Measurements from ENCODE around the gene PIR.

PIR gene

DNA sequence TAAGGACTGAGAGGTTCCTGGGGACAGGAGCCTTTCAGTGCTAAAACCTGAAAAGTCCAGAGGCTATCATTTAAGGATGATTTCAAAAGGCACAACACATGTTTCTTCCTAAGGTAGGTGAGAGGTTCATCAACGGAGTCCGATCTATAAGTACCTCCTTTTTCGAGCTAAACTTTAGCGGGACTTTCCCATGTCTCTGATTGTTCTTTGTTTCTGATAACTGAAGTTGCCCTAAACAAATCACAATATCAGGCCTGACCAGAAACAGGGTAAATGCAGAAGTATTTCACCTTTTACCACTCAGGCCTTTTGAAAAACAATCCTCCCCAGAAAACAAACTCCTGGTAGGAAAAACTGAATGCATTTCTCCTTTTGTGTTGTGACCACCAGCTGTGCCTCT, 17.6 kb downstream of the PIR start:
- FAIRE-seq (peak; percentile 14), DNase-seq (ENCODE audit: insufficient read length) (no peak)
- no peak for TF ChIP-seq POLR2AphosphoS5 (IDR thresholded peaks at IDR 0.05; ENCODE audit: low read depth, low read length)
- TF ChIP-seq TAF1 (IDR thresholded peaks at IDR 0.05; ENCODE audit: borderline replicate concordance, low read depth, low read length): no peak
- TF ChIP-seq POLR2A (IDR thresholded peaks at IDR 0.05; ENCODE audit: low read depth, low read length): no peak

DNA sequence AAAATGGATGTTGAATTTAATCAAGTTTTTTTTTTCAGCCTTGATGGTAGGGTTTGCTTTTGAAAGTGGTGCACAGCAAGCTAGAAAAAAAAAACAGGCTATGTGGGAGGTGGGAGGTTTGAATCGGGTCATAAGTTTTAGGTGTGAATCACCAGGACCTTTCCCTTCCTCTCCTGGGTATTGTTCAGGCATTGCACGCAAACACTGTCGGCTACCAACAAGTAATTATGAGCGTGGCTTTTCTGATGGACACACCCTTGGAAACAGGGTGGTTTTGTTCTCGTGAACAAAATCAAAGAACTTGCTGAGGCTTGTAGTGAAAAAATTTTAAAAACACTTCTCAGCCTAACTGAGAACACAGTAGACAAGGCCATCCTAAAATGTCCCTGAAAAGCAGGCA, 18.1 kb downstream of the PIR start:
- DNase-seq (ENCODE audit: insufficient read length) (no peak), FAIRE-seq (no peak)
- TF ChIP-seq TAF1 (IDR thresholded peaks at IDR 0.05; ENCODE audit: borderline replicate concordance, low read depth, low read length) (no peak), POLR2A (IDR thresholded peaks at IDR 0.05; ENCODE audit: low read depth, low read length) (no peak), POLR2AphosphoS5 (IDR thresholded peaks at IDR 0.05; ENCODE audit: low read depth, low read length) (no peak)

DNA sequence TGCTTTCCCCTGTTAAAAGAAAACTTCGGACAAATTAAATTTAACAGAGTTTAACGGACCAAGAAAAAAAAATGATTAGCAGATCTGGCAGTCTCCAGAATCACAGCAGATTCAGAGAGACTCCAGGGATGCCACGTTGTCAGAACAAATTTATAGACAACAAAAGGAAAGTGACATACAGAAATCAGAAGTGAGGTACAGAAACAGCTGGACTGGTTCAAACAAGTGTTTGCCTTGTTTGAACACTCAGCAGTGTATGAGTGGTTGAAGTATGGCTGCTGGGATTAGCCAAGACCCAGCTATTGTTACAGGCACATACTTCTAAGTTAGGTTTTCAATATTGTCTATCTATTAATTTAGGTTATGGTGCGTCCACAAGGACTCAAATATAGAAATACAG, 19.1 kb downstream of the PIR start:
- DNase-seq (ENCODE audit: insufficient read length) (no peak), FAIRE-seq (no peak)
- TF ChIP-seq POLR2A (IDR thresholded peaks at IDR 0.05; ENCODE audit: low read depth, low read length) (no peak), TAF1 (IDR thresholded peaks at IDR 0.05; ENCODE audit: borderline replicate concordance, low read depth, low read length) (no peak), POLR2AphosphoS5 (IDR thresholded peaks at IDR 0.05; ENCODE audit: low read depth, low read length) (no peak)

DNA sequence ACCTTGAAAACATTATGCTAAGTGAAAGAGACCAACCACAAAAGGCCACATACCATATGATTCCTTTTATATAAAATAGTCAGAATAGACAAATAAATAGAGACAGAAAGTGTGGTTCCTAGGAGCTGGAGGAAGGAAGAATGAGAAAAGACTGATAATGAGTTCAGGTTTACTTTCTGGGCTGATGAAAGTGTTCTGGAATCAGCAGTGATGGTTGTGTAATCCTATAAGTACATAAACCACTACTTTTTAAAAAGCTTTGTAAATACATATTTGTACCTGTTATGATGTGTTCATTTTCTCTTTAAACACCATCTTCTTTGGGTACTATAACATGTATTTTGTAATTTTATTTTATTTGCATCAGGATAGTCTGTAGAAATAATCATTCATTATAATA, 20.6 kb downstream of the PIR start:
- TF ChIP-seq POLR2A (IDR thresholded peaks at IDR 0.05; ENCODE audit: low read depth, low read length): no peak
- no peak for TF ChIP-seq POLR2AphosphoS5 (IDR thresholded peaks at IDR 0.05; ENCODE audit: low read depth, low read length)
- TF ChIP-seq TAF1 (IDR thresholded peaks at IDR 0.05; ENCODE audit: borderline replicate concordance, low read depth, low read length): no peak
- DNase-seq (ENCODE audit: insufficient read length) (no peak), FAIRE-seq (no peak)

DNA sequence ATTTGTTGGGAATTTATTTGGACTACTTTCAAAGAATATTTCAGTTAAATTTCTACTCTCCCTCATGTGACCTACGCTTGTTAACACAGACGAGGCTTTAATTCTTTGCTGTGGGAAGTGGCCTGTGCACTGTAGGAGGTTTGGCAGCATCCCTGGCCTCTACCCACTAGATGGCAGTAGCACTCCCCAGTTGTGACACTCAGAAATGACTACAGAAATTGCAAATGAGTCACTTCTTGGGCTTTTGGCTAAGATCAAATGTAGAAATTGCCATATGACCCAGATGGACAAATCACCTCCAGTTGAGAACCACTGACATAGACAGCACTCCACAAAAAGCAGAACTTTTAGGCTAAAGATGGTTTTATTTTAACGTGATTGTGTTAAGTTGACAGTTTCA, 22.1 kb downstream of the PIR start:
- FAIRE-seq (peak; percentile 96), DNase-seq (ENCODE audit: insufficient read length) (peak; percentile 17)
- no peak for TF ChIP-seq POLR2A (IDR thresholded peaks at IDR 0.05; ENCODE audit: low read depth, low read length)
- TF ChIP-seq POLR2AphosphoS5 (IDR thresholded peaks at IDR 0.05; ENCODE audit: low read depth, low read length): no peak
- no peak for TF ChIP-seq TAF1 (IDR thresholded peaks at IDR 0.05; ENCODE audit: borderline replicate concordance, low read depth, low read length)

DNA sequence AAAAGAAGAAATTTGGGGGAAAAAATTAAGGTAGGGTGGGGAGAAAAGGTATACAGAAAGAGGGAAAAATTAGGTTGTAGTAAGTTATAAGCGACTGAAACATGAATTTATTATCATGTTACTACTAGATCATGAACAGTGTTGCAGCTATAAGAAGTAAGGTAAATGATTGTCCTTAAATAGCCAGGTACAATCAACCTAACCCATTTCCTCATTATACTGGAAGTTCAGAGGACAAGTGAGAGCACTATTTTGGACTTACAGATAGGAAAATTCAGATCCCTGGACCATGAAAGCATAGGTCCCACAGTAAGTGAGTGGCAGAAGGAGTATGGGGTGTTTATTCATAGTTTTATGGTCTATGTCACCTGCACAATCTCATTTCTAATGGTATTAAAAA, 23.5 kb downstream of the PIR start:
- TF ChIP-seq TAF1 (IDR thresholded peaks at IDR 0.05; ENCODE audit: borderline replicate concordance, low read depth, low read length) (no peak), POLR2A (IDR thresholded peaks at IDR 0.05; ENCODE audit: low read depth, low read length) (no peak), POLR2AphosphoS5 (IDR thresholded peaks at IDR 0.05; ENCODE audit: low read depth, low read length) (no peak)
- DNase-seq (ENCODE audit: insufficient read length) (no peak), FAIRE-seq (no peak)

DNA sequence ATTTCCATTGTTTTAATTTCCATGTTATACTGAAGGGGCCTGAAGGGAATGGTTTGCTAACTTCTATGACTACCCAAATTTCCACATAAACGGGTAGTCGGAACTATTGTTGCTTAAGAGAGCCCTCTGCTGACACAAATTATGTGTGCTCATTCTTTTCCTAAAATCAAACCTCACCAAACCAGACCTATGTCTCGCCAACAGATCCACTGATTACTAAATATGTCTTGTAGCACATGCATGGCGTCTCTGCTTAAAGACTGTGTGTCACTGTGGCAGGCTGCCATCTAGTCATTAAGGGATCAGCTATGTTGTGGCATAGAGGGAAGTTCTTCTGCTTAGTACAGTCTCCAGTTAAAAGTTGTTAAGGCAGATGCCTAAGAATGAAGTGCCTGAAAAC, 25.1 kb downstream of the PIR start:
- FAIRE-seq (peak; percentile 72), DNase-seq (ENCODE audit: insufficient read length) (no peak)
- TF ChIP-seq TAF1 (IDR thresholded peaks at IDR 0.05; ENCODE audit: borderline replicate concordance, low read depth, low read length) (no peak), POLR2AphosphoS5 (IDR thresholded peaks at IDR 0.05; ENCODE audit: low read depth, low read length) (no peak), POLR2A (IDR thresholded peaks at IDR 0.05; ENCODE audit: low read depth, low read length) (no peak)

DNA sequence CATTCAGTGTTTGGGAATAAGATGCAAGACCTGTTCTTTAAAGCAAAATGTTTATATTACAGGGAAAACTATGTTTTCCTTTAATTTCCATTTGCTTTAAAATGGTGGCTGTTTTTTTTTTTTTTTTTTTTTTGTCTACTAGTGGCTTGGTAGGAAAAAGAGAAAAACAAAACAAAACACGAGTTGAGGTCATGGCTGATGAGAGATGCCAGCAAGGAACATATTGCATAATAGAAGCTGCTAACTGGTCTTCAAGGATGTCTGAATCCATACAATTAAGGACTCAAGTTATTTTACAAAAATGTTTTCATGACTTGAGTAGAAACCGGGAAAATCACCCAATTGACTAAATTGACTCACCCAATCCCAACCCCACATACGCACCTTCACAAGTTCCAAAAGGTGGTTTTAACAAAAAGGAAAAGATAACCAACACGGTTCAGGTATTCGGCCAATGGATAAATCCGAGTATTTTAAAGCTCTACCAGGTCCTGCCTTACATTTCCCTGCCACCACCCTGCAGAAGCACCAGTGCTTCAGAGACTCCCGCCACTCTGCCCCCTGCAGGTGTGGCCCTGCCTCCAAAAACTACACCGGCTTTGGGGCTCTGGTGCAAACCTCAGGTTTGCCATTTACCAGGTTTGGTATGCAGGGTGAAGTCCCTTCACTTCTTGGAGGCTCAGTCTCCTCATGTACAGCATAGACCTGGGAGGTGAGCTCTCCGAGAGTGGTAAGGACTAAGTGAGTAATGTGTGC, 27.1 kb downstream of the PIR start:
- FAIRE-seq (no peak), DNase-seq (ENCODE audit: insufficient read length) (no peak)
- TF ChIP-seq POLR2AphosphoS5 (IDR thresholded peaks at IDR 0.05; ENCODE audit: low read depth, low read length) (no peak), TAF1 (IDR thresholded peaks at IDR 0.05; ENCODE audit: borderline replicate concordance, low read depth, low read length) (no peak), POLR2A (IDR thresholded peaks at IDR 0.05; ENCODE audit: low read depth, low read length) (no peak)

DNA sequence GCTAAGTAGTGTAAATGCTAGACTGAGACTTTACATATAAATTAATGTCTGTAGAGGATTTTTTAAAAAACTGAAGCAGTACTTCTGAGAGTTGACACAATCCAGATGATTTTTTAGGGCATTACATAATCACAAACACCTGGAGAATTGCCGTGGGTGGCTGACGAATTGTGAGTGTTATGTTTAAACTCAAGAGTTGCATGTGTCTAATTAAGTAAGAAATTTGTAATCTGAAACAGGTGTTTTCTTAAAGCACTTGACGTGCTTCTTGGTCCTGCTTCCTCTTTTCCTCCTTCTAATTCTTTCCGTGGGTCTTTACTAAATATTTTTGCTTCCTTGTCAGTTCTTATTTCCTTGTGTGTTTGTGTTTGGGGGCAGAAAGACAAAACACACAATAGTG, 27.8 kb downstream of the PIR start:
- no peak for TF ChIP-seq POLR2AphosphoS5 (IDR thresholded peaks at IDR 0.05; ENCODE audit: low read depth, low read length)
- no peak for TF ChIP-seq POLR2A (IDR thresholded peaks at IDR 0.05; ENCODE audit: low read depth, low read length)
- no peak for TF ChIP-seq TAF1 (IDR thresholded peaks at IDR 0.05; ENCODE audit: borderline replicate concordance, low read depth, low read length)
- no peak for FAIRE-seq
- DNase-seq (ENCODE audit: insufficient read length): no peak

DNA sequence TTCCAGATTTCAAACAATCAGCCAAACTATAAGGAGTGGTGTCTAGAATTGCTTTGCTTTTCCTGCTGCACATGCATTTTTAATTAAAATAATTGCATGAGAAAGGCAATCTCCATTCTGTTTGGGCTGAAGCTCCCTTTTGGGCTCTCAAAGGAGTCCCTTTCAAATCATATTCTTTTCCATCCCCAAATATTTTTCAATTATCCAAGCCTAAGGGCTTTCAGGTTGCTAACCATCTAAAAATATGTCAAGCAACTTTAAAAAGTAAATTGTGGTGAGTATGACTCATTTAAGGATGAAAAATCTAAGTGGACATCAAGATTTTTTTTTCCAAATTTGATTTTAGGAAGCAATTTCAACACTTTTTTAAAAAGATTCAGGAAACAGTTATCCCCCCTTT, 28.4 kb downstream of the PIR start:
- TF ChIP-seq POLR2AphosphoS5 (IDR thresholded peaks at IDR 0.05; ENCODE audit: low read depth, low read length): no peak
- no peak for TF ChIP-seq POLR2A (IDR thresholded peaks at IDR 0.05; ENCODE audit: low read depth, low read length)
- no peak for TF ChIP-seq TAF1 (IDR thresholded peaks at IDR 0.05; ENCODE audit: borderline replicate concordance, low read depth, low read length)
- DNase-seq (ENCODE audit: insufficient read length): no peak
- peak; percentile 78 for FAIRE-seq

DNA sequence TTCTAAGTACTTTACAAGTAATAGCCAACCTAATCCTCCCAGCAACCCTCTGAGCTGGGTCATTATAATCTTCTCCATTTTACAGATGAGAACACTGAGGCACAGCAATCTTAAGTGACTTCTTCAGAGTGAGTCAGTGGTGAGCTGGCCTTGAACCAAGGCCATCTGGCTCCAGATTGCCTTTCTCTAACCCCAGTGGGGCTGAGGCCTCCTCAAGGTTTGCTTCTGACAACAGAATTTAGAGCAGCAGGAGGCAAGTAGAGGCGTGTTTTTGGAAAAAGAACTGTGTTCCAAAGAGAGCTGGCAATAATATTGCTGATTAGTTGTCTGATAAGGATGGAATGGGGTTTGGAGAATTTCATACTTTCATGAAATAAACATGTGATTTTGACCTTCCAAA, 41.2 kb downstream of the PIR start:
- DNase-seq (ENCODE audit: insufficient read length): no peak
- FAIRE-seq: no peak
- TF ChIP-seq POLR2AphosphoS5 (IDR thresholded peaks at IDR 0.05; ENCODE audit: low read depth, low read length) (no peak), TAF1 (IDR thresholded peaks at IDR 0.05; ENCODE audit: borderline replicate concordance, low read depth, low read length) (no peak), POLR2A (IDR thresholded peaks at IDR 0.05; ENCODE audit: low read depth, low read length) (no peak)

DNA sequence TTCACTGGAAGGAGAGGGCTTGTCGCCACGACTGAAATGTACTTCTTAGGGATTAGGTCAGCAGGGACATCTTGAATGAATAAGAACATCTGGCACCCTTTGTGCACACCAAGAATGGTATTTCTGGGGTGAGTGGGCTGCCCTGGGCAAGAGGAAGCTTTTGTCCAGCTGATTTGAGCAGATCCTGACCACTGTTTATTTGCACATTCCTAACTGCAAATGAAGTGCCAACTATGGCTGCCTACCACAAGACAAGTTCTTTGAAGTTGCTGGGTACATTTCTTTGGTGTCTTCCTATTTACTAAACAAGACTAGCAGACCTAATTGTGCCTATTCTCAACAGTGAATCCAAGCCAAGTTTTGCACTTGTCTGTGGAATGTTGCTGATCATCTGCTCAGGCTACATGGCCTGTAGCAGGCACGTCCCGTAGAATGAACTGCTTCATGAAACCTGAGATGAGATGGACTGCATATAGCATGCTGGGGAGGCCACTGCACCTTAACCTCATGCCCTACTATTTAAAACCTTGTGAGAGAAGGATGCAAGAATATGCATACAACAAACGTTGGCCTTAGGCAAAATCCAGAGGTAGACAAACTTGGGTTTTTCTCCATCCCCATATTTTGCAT, 45.0 kb downstream of the PIR start:
- no peak for DNase-seq (ENCODE audit: insufficient read length)
- TF ChIP-seq POLR2AphosphoS5 (IDR thresholded peaks at IDR 0.05; ENCODE audit: low read depth, low read length): no peak
- no peak for TF ChIP-seq POLR2A (IDR thresholded peaks at IDR 0.05; ENCODE audit: low read depth, low read length)
- TF ChIP-seq TAF1 (IDR thresholded peaks at IDR 0.05; ENCODE audit: borderline replicate concordance, low read depth, low read length): no peak
- FAIRE-seq: no peak

All from GM12892 (cell line).